HepG2 (cell line): ENCODE data around the gene ALDH18A1.

Experiments used
- CTCF ChIP-seq: sonication (generic); formaldehyde crosslinking; IDR thresholded peaks from 2 replicates; pipeline ENCODE4 v1.5.0; 2020; ENCODE audit warnings: mild to moderate bottlenecking, missing genetic modification reagents, moderate library complexity
- EZH2 ChIP-seq: conservative IDR thresholded peaks from 2 replicates; pipeline ENCODE4 v1.6.1; 2012; ENCODE audit warnings: mild to moderate bottlenecking, low read depth, low read length, moderate library complexity
- NONO ChIP-seq, 2 experiments: fragments of 450-650 bp in 1 of 2; sonication (generic) in 1 of 2; formaldehyde crosslinking in 1 of 2; IDR thresholded peaks in 1 of 2; conservative IDR thresholded peaks in 1 of 2; 2 replicates each; pipeline versions ENCODE4 v1.6.1 to v1.8.0; 2017 to 2022; ENCODE audit warnings: mild to moderate bottlenecking in 1 of 2, missing genetic modification reagents in 1 of 2, moderate library complexity in 1 of 2
- PREB ChIP-seq: sonication (generic); formaldehyde crosslinking; IDR thresholded peaks from 2 replicates; pipeline ENCODE4 v1.4.0; 2020; ENCODE audit warnings: missing genetic modification reagents
- ZNF510 ChIP-seq: sonication (generic); formaldehyde crosslinking; IDR thresholded peaks from 2 replicates; pipeline ENCODE4 v1.4.0; 2020; ENCODE audit warnings: low read depth, mild to moderate bottlenecking, missing genetic modification reagents

- TF ChIP-seq EZH2 (no peak), ZNF510 (no peak), NONO (IDR thresholded peaks at IDR 0.05) (no peak), NONO (CRISPR knock-in tag; conservative IDR thresholded peaks at IDR 0.05) (no peak), CTCF (CRISPR knock-in tag) (no peak), PREB (no peak)
These were observed 51.9 kb downstream of the ALDH18A1 start for GRCh38 chr10:95604630-95605029.
